Breast epithelium (tissue), 3 donors: ENCODE results near the gene KRT7.

Experiments used
- CTCF ChIP-seq, 3 donors: fragments of 450-650 bp; IDR thresholded peaks; one replicate each; pipeline ENCODE4 v1.5.1; 2016 to 2017; ENCODE audit warnings: antibody characterized with exemption in 3 of 3, mild to moderate bottlenecking in 3 of 3, moderate library complexity in 3 of 3
- POLR2A ChIP-seq: fragments of 450-650 bp; IDR thresholded peaks from one replicate; pipeline ENCODE4 v1.6.1; 2016; ENCODE audit warnings: antibody characterized with exemption, mild to moderate bottlenecking, moderate library complexity

DNA sequence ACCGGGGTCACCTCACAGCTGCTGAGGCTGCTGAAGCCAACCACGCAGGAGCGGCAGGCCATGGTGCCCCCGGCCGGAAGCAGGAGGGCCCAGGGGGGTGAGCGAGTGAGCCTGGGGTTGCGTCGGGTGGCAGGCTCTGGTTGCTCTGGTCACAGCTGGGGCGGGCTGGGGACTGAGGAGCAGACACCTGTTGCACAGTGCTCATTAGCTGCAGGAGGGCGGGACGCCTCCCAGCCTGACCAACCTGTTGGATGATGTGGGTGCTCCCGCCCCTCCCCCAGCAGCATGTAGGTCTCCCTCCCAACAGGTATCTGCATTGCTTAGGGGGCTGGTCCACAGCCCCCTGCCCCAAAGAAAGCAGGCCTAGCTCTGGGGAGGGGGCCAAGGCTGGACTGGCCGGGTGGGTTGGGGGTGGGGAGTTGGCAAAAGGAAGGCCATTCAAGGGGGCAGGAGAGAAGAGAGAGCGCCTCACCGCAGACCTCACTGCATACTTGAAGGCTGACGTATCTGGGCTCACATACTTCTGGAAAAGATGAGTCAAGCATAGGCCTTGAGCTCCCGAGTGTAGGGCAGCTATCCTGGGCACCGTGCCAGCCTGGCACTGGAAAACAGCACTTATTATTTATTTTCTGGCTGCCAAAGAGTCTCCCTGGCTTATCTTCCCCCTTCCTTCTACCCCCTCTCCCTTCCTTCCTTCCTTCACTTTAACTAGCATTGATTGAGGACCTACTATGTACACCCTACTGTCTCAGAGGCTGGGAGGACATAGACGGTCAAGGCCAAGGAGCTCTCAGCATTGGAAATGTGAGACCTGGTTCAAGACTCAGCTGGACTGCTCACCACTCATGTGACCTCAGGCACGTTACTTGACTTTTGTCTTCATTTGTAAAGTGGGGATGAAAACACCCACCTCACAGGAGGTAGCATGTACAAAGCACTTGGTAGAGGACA, 40.9 kb upstream of the KRT7 start, which contains the start of gene KRT80:
- TF ChIP-seq CTCF (IDR thresholded peaks at IDR 0.05) (no peak), POLR2A (peak; percentile 42)
